GM19452 (cell line): ENCODE measurements around the gene STAC2.
"Not testable (repeated sequence)": the region's sequence is repeated elsewhere in the genome, so short reads cannot be mapped to it uniquely, and the experiment has no call there.

Experiments
- ATAC-seq: cut with Tn5 transposase; IDR thresholded peaks from one replicate; pipeline ENCODE4 v1.9.1; 2021; ENCODE audit not compliant: unreplicated experiment

STAC2 gene

DNA sequence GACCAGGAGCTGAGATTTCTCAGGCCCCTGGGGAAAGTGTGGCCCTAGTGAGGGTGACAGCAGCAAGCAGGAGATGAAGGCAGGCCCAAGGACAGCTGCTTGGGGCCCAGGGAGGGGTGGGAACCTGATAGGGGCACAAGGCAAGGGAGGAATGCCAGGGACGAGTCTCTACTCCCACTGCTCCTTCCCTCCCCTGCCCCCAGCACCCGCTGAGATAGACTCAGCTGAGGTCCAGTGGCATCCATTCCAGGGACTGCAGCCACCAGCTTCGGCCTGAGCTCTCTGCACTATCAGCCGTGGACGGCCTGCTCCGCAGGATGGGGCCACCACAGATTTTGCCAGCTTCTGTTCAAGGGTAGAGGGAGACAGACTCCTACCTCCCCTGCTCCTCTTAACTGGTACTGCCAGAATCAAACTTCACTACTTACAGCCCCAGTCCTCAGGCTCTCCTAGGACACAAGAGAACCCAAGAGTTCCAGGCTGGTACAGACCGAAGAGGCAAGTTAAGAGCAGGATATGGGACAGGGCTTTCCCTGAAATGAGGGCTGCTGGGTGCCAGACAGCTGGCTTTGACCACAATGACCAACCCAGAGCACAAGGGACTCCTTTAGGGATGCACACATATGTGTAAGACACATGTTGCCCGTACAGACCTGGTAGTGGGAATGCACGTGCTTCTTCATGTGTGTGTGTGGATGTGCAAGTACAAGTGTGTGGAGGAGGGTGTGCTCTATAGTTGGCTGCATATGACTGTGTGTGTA lies 33.8 kb downstream of the STAC2 start:
- no peak for ATAC-seq

DNA sequence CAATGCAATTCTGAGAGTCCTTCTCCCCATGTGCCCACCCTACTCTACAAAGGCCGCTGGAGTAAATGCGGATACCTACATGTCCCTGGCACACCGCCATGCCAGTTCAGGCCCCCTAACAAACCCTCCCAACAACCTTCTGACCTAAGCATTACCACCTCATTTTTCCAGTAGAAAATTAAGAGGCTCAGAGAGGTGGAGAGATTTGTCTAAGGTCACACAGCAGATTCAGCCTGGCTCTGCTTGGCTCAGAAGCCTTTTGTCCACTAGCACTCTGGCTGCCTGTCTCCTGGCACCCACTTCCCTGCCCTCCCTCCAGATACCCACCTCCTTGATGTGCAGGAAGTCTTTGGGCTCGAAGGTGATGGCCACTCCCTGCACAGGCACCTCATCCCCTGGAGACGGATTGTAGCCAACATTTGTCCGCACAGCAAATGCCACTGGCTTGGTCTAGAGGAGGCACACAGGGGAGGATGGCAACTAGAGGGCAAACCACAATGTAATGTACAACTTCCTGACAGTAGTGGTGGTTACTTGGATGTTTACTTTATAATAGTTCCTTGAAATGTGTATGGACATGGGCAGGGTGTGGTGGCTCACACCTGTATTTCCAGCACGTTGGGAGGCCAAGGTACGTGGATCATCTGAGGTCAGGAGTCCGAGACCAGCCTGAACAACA lies 38.5 kb downstream of the STAC2 start:
- ATAC-seq = no peak

GRCh38 chr17:39186481-39187002 lies 39.2 kb downstream of the STAC2 start:
- no peak for ATAC-seq

DNA sequence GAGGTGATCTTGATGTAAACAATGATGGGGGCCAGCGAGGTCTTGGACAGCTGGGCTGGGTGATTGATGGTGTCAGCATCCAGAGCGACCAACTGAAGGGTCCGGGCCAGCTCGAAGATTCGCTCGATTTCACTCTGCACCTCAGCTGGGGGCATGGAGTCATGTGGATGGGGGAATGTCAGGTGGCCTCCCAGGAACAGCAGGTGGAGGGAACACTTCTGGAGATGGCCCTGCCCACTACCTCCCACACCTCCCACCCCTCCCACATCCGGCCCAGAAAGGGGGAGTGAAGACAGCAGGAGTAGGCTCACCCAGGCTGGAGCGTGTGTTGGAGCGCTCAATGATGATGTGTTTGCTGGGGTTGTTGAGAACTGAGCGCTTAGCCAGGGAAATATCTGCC lies 42.0 kb downstream of the STAC2 start:
- no peak for ATAC-seq

- no peak for ATAC-seq
Measured at GRCh38 chr17:39183045-39183444, 42.7 kb downstream of the STAC2 start.

DNA sequence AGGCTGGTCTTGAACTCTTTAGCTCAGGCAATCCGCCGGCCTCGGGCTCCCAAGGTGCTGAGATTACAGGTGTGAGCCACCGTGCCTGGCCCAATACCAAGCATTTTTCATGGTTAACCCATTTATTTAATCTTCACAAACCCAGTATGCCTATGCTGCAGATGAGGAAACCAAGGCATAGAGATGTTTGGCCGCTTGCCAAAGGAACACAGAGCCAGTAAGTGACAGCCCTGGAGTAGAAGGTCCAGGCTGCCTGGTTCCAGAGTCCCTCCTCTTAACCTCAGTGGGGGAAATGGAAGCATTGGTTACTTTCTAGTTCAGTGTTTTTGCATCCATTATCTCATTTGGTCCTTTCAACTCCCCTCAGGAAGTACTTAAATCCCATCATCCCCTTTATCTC lies 44.4 kb downstream of the STAC2 start:
- ATAC-seq = no peak

DNA sequence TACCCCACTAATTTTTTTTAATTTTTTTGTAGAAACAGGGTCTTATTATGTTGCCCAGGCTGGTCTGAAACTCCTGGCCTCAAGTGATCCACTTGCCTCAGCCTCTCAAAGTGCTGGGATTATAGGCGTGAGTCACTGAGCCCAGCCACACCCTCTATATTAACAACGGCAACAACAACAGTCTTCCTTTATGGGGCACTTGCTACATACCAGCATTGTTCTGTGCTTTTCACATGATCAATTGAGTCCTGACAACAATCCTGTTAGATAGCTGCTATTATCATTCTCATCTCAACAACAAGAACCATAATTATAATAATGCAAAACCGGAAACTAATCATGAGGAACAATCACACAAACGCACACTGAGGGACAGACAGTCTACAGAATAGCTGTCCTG lies 47.2 kb downstream of the STAC2 start:
- no peak for ATAC-seq

- ATAC-seq = no peak
Measured at GRCh38 chr17:39177256-39177655, 48.5 kb downstream of the STAC2 start.

DNA sequence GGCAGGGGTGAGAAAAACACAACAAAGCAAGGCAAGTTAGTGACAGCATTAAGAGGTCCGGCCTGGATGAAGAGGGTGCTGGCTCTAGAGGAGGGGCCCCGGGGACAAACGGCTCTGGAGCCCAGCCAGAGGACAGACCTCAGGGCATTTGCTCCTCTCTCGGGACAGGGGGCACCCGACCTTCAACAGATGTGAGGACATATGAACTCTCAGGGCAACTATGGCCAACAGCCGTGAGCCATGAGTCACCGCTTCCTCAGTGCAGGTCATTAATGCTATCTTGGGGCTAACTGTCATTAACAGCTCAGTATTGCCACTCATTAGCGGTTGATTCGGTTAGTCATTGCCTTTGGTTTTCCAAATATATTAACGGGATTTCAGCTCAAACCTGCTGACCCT lies 50.1 kb downstream of the STAC2 start:
- ATAC-seq = no peak

- ATAC-seq = no peak
Measured at GRCh38 chr17:39174920-39175694, 50.6 kb downstream of the STAC2 start.

DNA sequence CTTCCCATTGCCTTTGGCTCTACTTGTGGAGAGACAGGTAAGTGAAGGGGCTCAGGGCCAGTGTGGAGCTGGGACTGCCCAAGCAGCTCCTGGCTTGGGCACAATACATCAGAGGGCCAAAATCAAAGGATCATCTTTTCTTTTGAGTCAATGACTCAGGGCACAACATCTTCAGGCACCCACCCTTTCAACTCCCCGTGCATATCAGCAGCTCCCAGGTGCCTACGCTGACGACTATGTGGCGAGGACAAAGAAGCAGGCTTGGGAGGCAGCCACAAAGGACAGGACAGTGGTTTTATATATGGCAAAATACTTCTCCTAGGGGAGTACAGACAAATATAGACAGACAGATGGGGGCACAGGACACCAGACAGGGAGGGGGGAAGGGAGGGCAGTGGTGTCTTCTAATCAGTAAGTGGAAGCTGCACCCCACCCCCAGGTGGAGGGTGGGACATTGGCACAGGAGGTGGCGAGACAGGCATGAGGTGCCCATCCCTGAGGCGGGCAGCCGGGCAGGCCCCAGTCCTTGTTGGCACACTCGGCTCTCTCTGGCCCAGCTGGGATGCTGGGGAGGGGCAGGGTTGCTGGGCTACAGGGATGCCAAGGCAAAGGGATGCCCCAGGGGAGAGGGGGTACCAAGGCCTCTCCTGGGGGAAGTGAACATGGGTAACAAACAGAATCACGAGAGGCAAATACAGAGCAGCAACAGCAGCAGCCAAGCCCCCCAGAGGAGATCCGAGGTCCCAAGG lies 52.0 kb downstream of the STAC2 start:
- no peak for ATAC-seq

- ATAC-seq = no peak
Measured at GRCh38 chr17:39173080-39173479, 52.7 kb downstream of the STAC2 start.

- no peak for ATAC-seq
Measured at GRCh38 chr17:39171933-39172332, 53.8 kb downstream of the STAC2 start.

DNA sequence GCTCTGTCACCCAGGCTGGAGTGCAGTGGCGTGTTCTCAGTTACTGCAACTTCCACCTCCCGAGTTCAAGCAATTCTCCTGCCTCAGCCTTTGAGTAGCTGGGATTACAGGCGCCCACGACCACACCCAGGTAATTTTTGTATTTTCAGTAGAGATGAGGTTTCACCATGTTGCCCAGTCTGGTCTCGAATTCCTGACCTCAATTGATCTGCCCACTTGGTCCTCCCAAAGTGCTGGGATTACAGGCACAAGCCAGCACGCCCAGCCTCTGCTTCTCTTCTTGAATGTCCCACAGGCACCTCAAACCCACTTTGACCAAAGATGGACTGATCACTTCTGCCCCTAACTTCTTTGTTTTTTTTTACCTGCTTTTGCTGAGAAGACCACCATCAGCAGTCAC lies 55.2 kb downstream of the STAC2 start:
- no peak for ATAC-seq

GRCh38 chr17:39170109-39170508 lies 55.6 kb downstream of the STAC2 start:
- ATAC-seq = no peak

- no peak for ATAC-seq
Measured at GRCh38 chr17:39169518-39169917, 56.2 kb downstream of the STAC2 start.

GRCh38 chr17:39169101-39169500 lies 56.6 kb downstream of the STAC2 start:
- ATAC-seq = no peak

DNA sequence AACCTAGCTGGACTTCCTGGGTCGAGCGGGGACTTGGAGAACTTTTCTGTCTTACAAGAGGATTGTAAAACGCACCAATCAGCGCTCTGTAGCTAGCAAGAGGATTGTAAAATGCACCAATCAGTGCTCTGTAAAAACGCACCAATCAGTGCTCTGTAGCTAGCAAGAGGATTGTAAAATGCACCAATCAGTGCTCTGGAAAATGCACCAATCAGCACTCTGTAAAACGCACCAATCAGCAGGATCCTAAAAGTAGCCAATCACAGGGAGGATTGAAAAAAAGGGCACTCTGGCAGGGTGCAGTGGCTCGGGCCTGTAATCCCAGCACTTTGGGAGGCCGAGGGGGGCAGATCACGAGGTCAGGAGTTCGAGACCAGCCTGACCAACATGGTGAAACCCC lies 57.2 kb downstream of the STAC2 start:
- not testable (repeated sequence) for ATAC-seq

GRCh38 chr17:39167476-39167875 lies 58.3 kb downstream of the STAC2 start:
- ATAC-seq = no peak

DNA sequence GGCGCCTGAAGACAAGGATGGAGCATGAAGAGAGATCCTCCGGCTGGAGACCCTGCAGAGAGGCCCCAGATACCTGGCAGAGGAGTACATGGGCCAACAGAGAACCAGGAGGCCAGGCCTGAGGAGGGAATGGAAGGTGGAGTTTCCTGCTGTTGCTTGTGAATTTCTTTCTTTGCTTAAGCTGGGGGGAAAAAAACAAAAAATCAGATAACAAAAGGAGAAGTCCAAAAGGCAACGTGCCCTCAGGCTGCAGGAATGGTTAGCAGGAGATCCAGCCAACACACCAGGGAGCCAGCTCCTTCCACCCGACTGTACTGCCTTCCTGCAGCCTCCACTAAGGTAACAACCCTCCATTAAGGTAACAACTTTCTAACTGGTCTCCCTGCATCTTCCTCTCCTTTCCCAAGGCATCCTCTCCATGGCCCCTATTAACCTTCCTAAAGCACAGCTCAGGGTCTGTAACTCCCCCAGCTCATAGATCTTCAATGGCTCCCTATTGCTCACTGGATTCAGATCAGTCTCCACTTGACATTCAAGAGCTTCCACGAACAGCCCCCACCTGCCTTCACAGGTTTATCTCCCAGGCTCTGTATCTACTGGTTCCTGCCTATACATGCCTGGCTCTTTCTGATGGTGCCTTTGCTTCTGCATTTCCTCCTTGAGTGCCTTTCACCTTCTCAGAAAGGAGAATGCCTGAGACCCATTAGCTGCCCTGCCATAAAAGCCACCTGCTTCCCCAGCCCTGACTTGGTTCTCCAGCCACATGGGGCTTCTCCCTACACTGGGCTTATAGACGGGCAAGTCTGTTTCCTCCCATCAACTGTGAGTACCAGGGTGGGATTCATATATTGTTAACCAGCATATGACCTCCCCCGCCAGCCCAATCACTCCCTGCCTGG lies 59.1 kb downstream of the STAC2 start:
- no peak for ATAC-seq
